Measurements from ENCODE around the gene CMTM5. TPM values are rescaled to one million over a fixed set of nuclear protein-coding genes. Genes with fewer than 3 reads are reported as not detected.

The CMTM5 gene
- total RNA-seq, 1 donor from 2014 or later = 4.3 TPM

GRCh38 chr14:23358553-23359166 is 18.2 kb upstream of the CMTM5 start:
- peaks cover 8% of the 10 kb centered on the region for H3K27me3 Mint-ChIP-seq (ENCODE audit: insufficient read depth, low read depth)
- no peak overlapping the region for H3K27ac Mint-ChIP-seq
- H3K4me1 Mint-ChIP-seq = peaks cover 28% of the 10 kb centered on the region
- H3K4me1 ChIP-seq = peaks cover 14% of the 10 kb centered on the region
- H3K9me3 Mint-ChIP-seq = no peaks in the 10 kb centered on the region
- TF ChIP-seq EZH2phosphoT487 (IDR thresholded peaks at IDR 0.05) = no peak
- no peaks in the 10 kb centered on the region for H3K9me3 ChIP-seq (ENCODE audit: low read depth)
- peaks cover 28% of the 10 kb centered on the region for H3K79me2 ChIP-seq (ENCODE audit: low read depth)
- DNase-seq (ENCODE audit: low spot score) = no peak
- no peaks in the 10 kb centered on the region for H3K27me3 ChIP-seq
- H3K4me3 Mint-ChIP-seq = no peak overlapping the region
- no peak overlapping the region for H3K9ac ChIP-seq
- H3K4me2 ChIP-seq = no peak overlapping the region
- peaks cover 29% of the 10 kb centered on the region for H3K36me3 Mint-ChIP-seq
- peaks cover 66% of the 10 kb centered on the region for H4K20me1 ChIP-seq (ENCODE audit: low read depth)
- peak overlapping the region; percentile 63 for H3K27ac ChIP-seq
- peaks cover 3% of the 10 kb centered on the region for H3K36me3 ChIP-seq
- H2AFZ ChIP-seq (replicated peaks) = no peak overlapping the region
- H3K4me3 ChIP-seq = no peak overlapping the region
- peaks cover 73% of the 10 kb centered on the region for H3F3A ChIP-seq (ENCODE audit: low read depth)

GRCh38 chr14:23359167-23359626 is 17.6 kb upstream of the CMTM5 start:
- DNase-seq (ENCODE audit: low spot score) = no peak
- TF ChIP-seq EZH2phosphoT487 (IDR thresholded peaks at IDR 0.05) (no peak), CTCF (IDR thresholded peaks at IDR 0.05) (no peak), EZH2 (IDR thresholded peaks at IDR 0.05) (no peak)
- peak overlapping the region; percentile 63 for H3K27ac ChIP-seq
- no peak overlapping the region for H3K4me3 ChIP-seq
- H3K4me2 ChIP-seq = no peak overlapping the region
- H3K9me3 Mint-ChIP-seq = no peaks in the 10 kb centered on the region
- H3K27ac Mint-ChIP-seq = no peak overlapping the region
- peaks cover 3% of the 10 kb centered on the region for H3K36me3 ChIP-seq
- H3F3A ChIP-seq (ENCODE audit: low read depth) = peaks cover 73% of the 10 kb centered on the region
- H3K9me3 ChIP-seq (ENCODE audit: low read depth) = no peaks in the 10 kb centered on the region
- H3K4me3 Mint-ChIP-seq = no peak overlapping the region
- H2AFZ ChIP-seq (replicated peaks) = no peak overlapping the region
- H3K27me3 Mint-ChIP-seq (ENCODE audit: insufficient read depth, low read depth) = peaks cover 6% of the 10 kb centered on the region
- H3K27me3 ChIP-seq = no peaks in the 10 kb centered on the region
- H3K9ac ChIP-seq = no peak overlapping the region
- H3K79me2 ChIP-seq (ENCODE audit: low read depth) = peaks cover 34% of the 10 kb centered on the region
- H4K20me1 ChIP-seq (ENCODE audit: low read depth) = peaks cover 71% of the 10 kb centered on the region
- H3K4me1 ChIP-seq = peaks cover 19% of the 10 kb centered on the region
- peaks cover 29% of the 10 kb centered on the region for H3K36me3 Mint-ChIP-seq
- peaks cover 32% of the 10 kb centered on the region for H3K4me1 Mint-ChIP-seq

- no peak overlapping the region for H3K4me3 ChIP-seq
- H3K36me3 ChIP-seq = peaks cover 3% of the 10 kb centered on the region
- no peaks in the 10 kb centered on the region for H3K9me3 ChIP-seq (ENCODE audit: low read depth)
- no peak overlapping the region for H2AFZ ChIP-seq (replicated peaks)
- no peak overlapping the region for H3K4me2 ChIP-seq
- Mint-ChIP-seq H3K36me3 (peaks cover 29% of the 10 kb centered on the region), H3K4me3 (peak overlapping the region; percentile 18), H3K27ac (peak overlapping the region; percentile 53), H3K4me1 (peaks cover 36% of the 10 kb centered on the region), H3K9me3 (no peaks in the 10 kb centered on the region), H3K27me3 (ENCODE audit: insufficient read depth, low read depth) (peaks cover 8% of the 10 kb centered on the region)
- H3K27me3 ChIP-seq = no peaks in the 10 kb centered on the region
- H3F3A ChIP-seq (ENCODE audit: low read depth) = peaks cover 73% of the 10 kb centered on the region
- no peak overlapping the region for H3K27ac ChIP-seq
- TF ChIP-seq EZH2 (IDR thresholded peaks at IDR 0.05) (no peak), EZH2phosphoT487 (IDR thresholded peaks at IDR 0.05) (no peak), CTCF (IDR thresholded peaks at IDR 0.05) (no peak)
- DNase-seq (ENCODE audit: low spot score) = no peak
- H3K9ac ChIP-seq = no peak overlapping the region
- H3K79me2 ChIP-seq (ENCODE audit: low read depth) = peaks cover 41% of the 10 kb centered on the region
- H3K4me1 ChIP-seq = peaks cover 19% of the 10 kb centered on the region
- H4K20me1 ChIP-seq (ENCODE audit: low read depth) = peaks cover 75% of the 10 kb centered on the region
These were observed 17.0 kb upstream of the CMTM5 start for GRCh38 chr14:23359722-23360447.

GRCh38 chr14:23360496-23360895 is 16.4 kb upstream of the CMTM5 start:
- peaks cover 36% of the 10 kb centered on the region for H3K4me1 Mint-ChIP-seq
- H2AFZ ChIP-seq (replicated peaks) = no peak overlapping the region
- H3K36me3 Mint-ChIP-seq = peaks cover 25% of the 10 kb centered on the region
- H3F3A ChIP-seq (ENCODE audit: low read depth) = peaks cover 69% of the 10 kb centered on the region
- peaks cover 19% of the 10 kb centered on the region for H3K4me1 ChIP-seq
- H3K27me3 Mint-ChIP-seq (ENCODE audit: insufficient read depth, low read depth) = peaks cover 9% of the 10 kb centered on the region
- DNase-seq (ENCODE audit: low spot score) = peak; percentile 43
- H3K79me2 ChIP-seq (ENCODE audit: low read depth) = peaks cover 47% of the 10 kb centered on the region
- H3K27me3 ChIP-seq = no peaks in the 10 kb centered on the region
- H3K4me3 Mint-ChIP-seq = peak overlapping the region; percentile 18
- no peak overlapping the region for H3K27ac Mint-ChIP-seq
- no peaks in the 10 kb centered on the region for H3K9me3 ChIP-seq (ENCODE audit: low read depth)
- H3K9me3 Mint-ChIP-seq = no peaks in the 10 kb centered on the region
- H3K36me3 ChIP-seq = peaks cover 3% of the 10 kb centered on the region
- H4K20me1 ChIP-seq (ENCODE audit: low read depth) = peaks cover 75% of the 10 kb centered on the region
- no peak overlapping the region for H3K27ac ChIP-seq
- no peak overlapping the region for H3K4me3 ChIP-seq
- H3K4me2 ChIP-seq = no peak overlapping the region
- TF ChIP-seq CTCF (IDR thresholded peaks at IDR 0.05) (peak; percentile 28), EZH2phosphoT487 (IDR thresholded peaks at IDR 0.05) (no peak)
- no peak overlapping the region for H3K9ac ChIP-seq
